Suprapubic skin (tissue), 3 donors: Measurements from ENCODE around the gene IGSF23.

Source experiments
- EP300 ChIP-seq: sonication (generic); formaldehyde crosslinking; IDR thresholded peaks from one replicate; pipeline ENCODE4 v1.6.1; 2017; ENCODE audit warnings: antibody characterized with exemption
- POLR2A ChIP-seq, 2 donors: fragments of 450-650 bp; IDR thresholded peaks; one replicate each; pipeline ENCODE4 v1.6.1; 2017; ENCODE audit warnings: antibody characterized with exemption in 2 of 2, mild to moderate bottlenecking in 2 of 2, moderate library complexity in 2 of 2
- TF ChIP-seq, protein P1 (sequence below), 2 donors: fragments of 200-600 bp in 1 of 2; fragments of 450-650 bp in 1 of 2; sonication (generic) in 1 of 2; IDR thresholded peaks; one replicate each; pipeline ENCODE4 v1.5.1; 2016 to 2019; ENCODE audit warnings: antibody characterized with exemption in 2 of 2, mild to moderate bottlenecking in 1 of 2, moderate library complexity in 1 of 2

DNA sequence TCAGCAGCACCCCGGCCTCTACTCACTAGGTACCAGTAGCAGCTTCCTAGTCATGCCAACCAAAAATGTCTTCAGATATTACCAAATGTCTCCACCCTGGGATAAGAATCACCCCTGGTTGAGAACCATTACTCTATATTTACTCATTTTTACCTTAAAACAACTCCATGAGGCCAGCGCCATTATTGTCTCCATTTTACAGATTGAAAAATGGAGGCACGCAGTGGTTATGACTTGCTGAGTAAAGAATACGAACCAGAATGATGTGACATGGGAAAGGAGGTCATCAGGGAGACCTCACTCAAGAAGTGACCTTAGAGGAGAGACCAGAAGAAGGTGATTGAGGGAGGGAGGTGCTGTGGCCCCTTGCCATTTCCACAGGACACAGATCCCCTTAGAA lies 60.1 kb downstream of the IGSF23 start:
- TF ChIP-seq POLR2A (IDR thresholded peaks at IDR 0.05), result no peak
- TF ChIP-seq EP300, result no peak
- TF ChIP-seq, protein P1, sequence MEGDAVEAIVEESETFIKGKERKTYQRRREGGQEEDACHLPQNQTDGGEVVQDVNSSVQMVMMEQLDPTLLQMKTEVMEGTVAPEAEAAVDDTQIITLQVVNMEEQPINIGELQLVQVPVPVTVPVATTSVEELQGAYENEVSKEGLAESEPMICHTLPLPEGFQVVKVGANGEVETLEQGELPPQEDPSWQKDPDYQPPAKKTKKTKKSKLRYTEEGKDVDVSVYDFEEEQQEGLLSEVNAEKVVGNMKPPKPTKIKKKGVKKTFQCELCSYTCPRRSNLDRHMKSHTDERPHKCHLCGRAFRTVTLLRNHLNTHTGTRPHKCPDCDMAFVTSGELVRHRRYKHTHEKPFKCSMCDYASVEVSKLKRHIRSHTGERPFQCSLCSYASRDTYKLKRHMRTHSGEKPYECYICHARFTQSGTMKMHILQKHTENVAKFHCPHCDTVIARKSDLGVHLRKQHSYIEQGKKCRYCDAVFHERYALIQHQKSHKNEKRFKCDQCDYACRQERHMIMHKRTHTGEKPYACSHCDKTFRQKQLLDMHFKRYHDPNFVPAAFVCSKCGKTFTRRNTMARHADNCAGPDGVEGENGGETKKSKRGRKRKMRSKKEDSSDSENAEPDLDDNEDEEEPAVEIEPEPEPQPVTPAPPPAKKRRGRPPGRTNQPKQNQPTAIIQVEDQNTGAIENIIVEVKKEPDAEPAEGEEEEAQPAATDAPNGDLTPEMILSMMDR (IDR thresholded peaks at IDR 0.05), result no peak
